K562 treated with DMSO at 1 percent for 24 hours (cell line): ENCODE results near the gene ANKRD62. TPM values are rescaled to one million over a fixed set of nuclear protein-coding genes. Genes with fewer than 3 reads are reported as not detected.

Experiments
- total RNA-seq: library from RNA; unstranded; fragments of 300-600 nt; gene quantifications from 2 replicates; pipeline ENCODE4 v1.2.3, GENCODE V29; 2022; ENCODE audit warnings: low read depth; ENCODE audit not compliant: insufficient read depth

ANKRD62 gene
- 0.08 TPM in 1 of 2 replicates, not detected in the other for total RNA-seq

DNA sequence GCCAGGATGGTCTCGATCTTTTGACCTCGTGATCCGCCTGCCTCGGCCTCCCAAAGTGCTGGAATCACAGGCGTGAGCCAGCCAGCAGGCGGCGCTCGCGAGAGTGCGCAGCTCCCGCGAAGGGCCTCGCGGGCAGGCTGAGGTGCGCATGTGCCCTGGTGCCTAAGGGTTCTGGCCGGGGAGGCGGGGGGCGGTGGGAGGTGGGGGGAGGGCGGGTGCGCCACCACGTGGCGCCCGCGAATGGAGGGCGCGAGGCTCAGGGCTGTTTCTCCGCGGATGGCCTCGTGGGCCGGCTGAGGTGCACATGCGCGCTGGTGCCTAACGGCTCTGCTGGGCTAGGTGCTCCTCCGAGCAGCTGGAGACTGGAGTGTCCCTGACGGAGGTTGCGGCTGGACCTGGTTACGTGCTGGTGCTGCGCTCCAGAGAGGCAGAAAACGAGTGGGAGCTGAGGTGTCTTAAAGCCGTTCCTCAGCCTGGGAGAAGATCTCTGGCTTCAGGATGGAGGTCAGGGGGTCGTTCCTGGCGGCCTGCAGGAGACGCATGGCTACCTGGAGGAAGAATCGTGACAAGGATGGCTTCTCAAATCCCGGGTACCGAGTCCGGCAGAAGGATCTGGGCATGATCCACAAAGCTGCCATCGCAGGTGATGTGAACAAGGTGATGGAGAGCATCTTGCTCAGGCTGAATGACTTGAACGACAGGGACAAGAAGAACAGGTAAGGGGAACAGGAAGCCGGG is at the start of gene ANKRD62:
Gene ANKRD62, plus strand, starts transcription at position 324 of the 738 bp plus-strand sequence. Its CDS starts 175 bp downstream, at position 499.

Other genes starting within 250 kb of the ANKRD62 start
- 30.5 and 31.4 TPM in 2 replicates for gene CHMP1B, start 242.4 kb upstream of the ANKRD62 start, total RNA-seq
- gene MPPE1, start 185.5 kb upstream of the ANKRD62 start, total RNA-seq: 24.4 and 26.0 TPM in 2 replicates
- gene IMPA2, start 112.3 kb upstream of the ANKRD62 start, total RNA-seq: 15.4 and 17.3 TPM in 2 replicates
- gene CIDEA, start 160.5 kb downstream of the ANKRD62 start, total RNA-seq: not detected in 2 replicates
- 239 and 243 TPM in 2 replicates for gene TUBB6, start 214.4 kb downstream of the ANKRD62 start, total RNA-seq